ENCODE data around the gene CTDSP2.

The CTDSP2 gene

GRCh38 chr12:57817261-57817989, 29.1 kb downstream of the CTDSP2 start:
- H3K4me3 ChIP-seq (ENCODE audit: low read length), result no peak overlapping the region
- H3K4me1 ChIP-seq (ENCODE audit: control insufficient read depth, insufficient read depth, low read length), result peaks cover 40% of the 10 kb centered on the region
- no peak for DNase-seq (ENCODE audit: low read depth)
- no peaks in the 10 kb centered on the region for H3K9me3 ChIP-seq (ENCODE audit: control insufficient read depth, low read length)
- peaks cover 40% of the 10 kb centered on the region for H3K36me3 ChIP-seq (ENCODE audit: control insufficient read depth, insufficient read depth, low read length, severe bottlenecking)
- H3K27me3 ChIP-seq (replicated peaks; ENCODE audit: control insufficient read depth, insufficient read depth, low read length), result no peaks in the 10 kb centered on the region
- H3K9ac ChIP-seq (ENCODE audit: low read length), result peak overlapping the region; percentile 48

GRCh38 chr12:57816855-57817151, 29.7 kb downstream of the CTDSP2 start:
- Histone ChIP-seq H3K9me3 (ENCODE audit: control insufficient read depth, low read length) (no peaks in the 10 kb centered on the region), H3K9ac (ENCODE audit: low read length) (no peak overlapping the region), H3K4me3 (ENCODE audit: low read length) (no peak overlapping the region), H3K4me1 (ENCODE audit: control insufficient read depth, insufficient read depth, low read length) (peaks cover 40% of the 10 kb centered on the region), H3K36me3 (ENCODE audit: control insufficient read depth, insufficient read depth, low read length, severe bottlenecking) (peaks cover 41% of the 10 kb centered on the region), H3K27me3 (replicated peaks; ENCODE audit: control insufficient read depth, insufficient read depth, low read length) (no peaks in the 10 kb centered on the region)
- DNase-seq (ENCODE audit: low read depth), result no peak

DNA sequence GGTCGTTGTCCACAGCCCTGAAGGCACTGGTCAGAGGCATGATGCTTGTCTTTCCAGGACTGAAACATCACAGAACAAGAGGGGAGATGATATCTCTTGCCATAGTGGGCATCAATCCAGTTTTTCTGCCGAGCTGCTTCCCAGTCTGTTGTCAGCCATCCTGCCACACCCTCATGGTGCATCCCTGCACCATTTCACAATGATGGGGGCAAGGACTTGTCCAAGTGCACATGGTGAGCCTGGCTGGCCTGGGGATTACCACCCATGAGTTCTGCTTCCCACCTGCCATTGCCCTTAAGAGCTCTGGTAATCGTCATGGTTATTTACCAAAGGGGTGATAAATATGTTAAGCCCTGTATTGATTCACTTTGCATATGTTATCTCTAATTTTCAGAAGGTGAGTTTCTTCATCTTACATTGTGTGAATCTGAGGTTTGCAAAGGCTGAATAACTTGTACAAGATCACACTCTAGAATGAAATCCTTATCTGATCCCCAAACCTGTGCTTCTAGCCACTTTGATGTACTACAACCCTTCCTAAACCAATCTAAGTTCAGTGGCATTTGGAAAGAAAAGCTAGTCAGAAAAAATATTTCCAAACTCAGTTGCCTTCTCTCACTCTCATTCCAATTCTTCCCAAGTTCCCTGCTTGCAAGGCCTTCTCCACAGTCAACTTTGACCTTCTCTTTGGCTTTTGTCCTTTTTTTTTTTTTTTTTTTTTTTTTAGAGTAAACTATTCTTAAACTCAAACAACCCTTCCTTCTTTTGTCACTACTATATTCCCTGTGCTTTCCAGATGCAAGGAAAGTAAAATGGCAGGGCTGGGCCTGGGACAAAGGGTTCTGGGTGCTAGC, 30.3 kb downstream of the CTDSP2 start:
- no peak overlapping the region for H3K4me3 ChIP-seq (ENCODE audit: low read length)
- no peaks in the 10 kb centered on the region for H3K9me3 ChIP-seq (ENCODE audit: control insufficient read depth, low read length)
- H3K9ac ChIP-seq (ENCODE audit: low read length), result no peak overlapping the region
- H3K4me1 ChIP-seq (ENCODE audit: control insufficient read depth, insufficient read depth, low read length), result peaks cover 40% of the 10 kb centered on the region
- DNase-seq (ENCODE audit: low read depth), result no peak
- no peaks in the 10 kb centered on the region for H3K27me3 ChIP-seq (replicated peaks; ENCODE audit: control insufficient read depth, insufficient read depth, low read length)
- H3K36me3 ChIP-seq (ENCODE audit: control insufficient read depth, insufficient read depth, low read length, severe bottlenecking), result peaks cover 41% of the 10 kb centered on the region

- H3K9ac ChIP-seq (ENCODE audit: low read length), result no peak overlapping the region
- no peak for DNase-seq (ENCODE audit: low read depth)
- peaks cover 40% of the 10 kb centered on the region for H3K4me1 ChIP-seq (ENCODE audit: control insufficient read depth, insufficient read depth, low read length)
- H3K9me3 ChIP-seq (ENCODE audit: control insufficient read depth, low read length), result no peaks in the 10 kb centered on the region
- no peak overlapping the region for H3K4me3 ChIP-seq (ENCODE audit: low read length)
- H3K36me3 ChIP-seq (ENCODE audit: control insufficient read depth, insufficient read depth, low read length, severe bottlenecking), result peaks cover 42% of the 10 kb centered on the region
- no peaks in the 10 kb centered on the region for H3K27me3 ChIP-seq (replicated peaks; ENCODE audit: control insufficient read depth, insufficient read depth, low read length)
Observed at GRCh38 chr12:57815177-57816000, 31.1 kb downstream of the CTDSP2 start.

- H3K4me3 ChIP-seq (ENCODE audit: low read length), result no peak overlapping the region
- no peaks in the 10 kb centered on the region for H3K9me3 ChIP-seq (ENCODE audit: control insufficient read depth, low read length)
- peaks cover 40% of the 10 kb centered on the region for H3K4me1 ChIP-seq (ENCODE audit: control insufficient read depth, insufficient read depth, low read length)
- DNase-seq (ENCODE audit: low read depth), result no peak
- no peak overlapping the region for H3K9ac ChIP-seq (ENCODE audit: low read length)
- no peaks in the 10 kb centered on the region for H3K27me3 ChIP-seq (replicated peaks; ENCODE audit: control insufficient read depth, insufficient read depth, low read length)
- peaks cover 44% of the 10 kb centered on the region for H3K36me3 ChIP-seq (ENCODE audit: control insufficient read depth, insufficient read depth, low read length, severe bottlenecking)
Observed at GRCh38 chr12:57813971-57814772, 32.4 kb downstream of the CTDSP2 start.

DNA sequence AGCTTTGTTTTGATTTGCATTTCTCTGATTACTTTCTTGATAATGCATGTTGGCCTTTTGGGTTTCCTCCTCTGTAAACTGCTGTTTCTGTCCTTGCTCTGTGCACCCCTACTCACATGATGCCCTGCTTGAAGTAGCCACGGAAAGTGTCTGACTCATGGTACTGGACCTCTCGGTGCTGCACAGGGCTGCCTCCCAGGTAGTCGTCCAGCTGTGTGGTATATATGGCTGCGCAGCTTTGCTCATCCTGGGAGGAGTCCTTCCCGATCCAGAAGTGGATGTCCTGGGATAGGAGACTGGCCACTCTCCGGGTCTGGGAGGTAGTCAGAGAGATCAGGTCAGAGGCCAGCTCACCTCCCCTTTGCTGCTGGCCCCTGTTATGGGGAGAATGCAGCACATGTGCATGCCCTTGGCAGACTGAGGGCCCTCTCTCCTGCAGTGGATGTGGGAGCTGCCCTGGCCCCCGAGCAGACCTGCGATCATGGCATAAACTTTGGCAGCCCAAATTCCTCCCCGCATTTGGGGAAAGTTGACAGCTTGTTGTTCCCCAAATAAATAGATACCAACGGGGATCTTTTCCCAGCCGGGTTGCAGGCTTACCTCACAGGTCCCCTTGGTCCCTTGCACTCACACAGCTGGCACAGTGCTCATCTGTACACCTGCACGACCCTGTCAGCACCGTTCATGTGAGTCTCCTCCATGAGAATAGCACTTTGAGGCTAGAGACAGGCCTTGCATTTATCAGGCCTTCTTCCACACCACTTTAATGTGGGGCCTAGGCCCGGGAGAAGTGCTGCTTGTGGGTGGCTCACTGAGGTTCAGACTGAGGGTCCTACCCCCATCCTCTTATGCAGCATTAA, 33.2 kb downstream of the CTDSP2 start:
- peaks cover 52% of the 10 kb centered on the region for H3K36me3 ChIP-seq (ENCODE audit: control insufficient read depth, insufficient read depth, low read length, severe bottlenecking)
- DNase-seq (ENCODE audit: low read depth), result no peak
- peaks cover 40% of the 10 kb centered on the region for H3K4me1 ChIP-seq (ENCODE audit: control insufficient read depth, insufficient read depth, low read length)
- H3K27me3 ChIP-seq (replicated peaks; ENCODE audit: control insufficient read depth, insufficient read depth, low read length), result no peaks in the 10 kb centered on the region
- H3K9me3 ChIP-seq (ENCODE audit: control insufficient read depth, low read length), result no peaks in the 10 kb centered on the region
- H3K9ac ChIP-seq (ENCODE audit: low read length), result no peak overlapping the region
- no peak overlapping the region for H3K4me3 ChIP-seq (ENCODE audit: low read length)

DNA sequence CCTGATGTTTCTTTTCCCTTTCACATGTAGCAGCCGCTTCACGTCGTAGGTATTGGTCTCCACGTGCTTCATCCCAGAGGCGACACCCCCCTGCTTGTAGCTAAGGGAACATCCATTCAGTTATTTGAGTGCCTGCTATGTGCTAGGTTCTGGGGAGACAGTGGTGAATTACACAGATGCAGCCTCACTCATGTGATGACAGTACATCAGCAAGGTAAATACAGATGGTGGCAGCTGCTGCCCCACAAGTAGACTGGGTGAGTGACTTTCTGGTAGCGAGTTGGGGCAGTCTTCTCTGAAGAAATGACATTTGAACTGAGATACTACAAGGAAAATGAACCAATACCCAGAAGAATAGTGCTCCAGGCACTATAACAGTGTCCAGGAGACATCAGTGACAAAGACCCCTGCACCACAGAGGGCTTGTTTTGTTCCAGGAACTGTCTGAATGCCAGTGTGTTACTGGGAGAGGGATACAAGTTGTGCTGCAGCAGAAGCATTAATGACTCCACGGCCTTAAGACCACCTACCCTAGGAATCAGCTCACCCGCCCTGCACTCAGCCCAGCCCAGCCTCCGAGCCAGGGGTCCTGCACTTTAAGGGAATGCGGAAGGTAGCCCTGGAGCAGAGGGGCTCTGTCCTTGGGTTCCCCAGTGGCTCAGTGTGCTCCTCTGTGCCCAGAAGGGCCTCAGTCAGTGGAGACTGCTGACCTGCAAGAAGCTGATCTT, 35.3 kb downstream of the CTDSP2 start:
- no peak overlapping the region for H3K9ac ChIP-seq (ENCODE audit: low read length)
- H3K9me3 ChIP-seq (ENCODE audit: control insufficient read depth, low read length), result no peaks in the 10 kb centered on the region
- H3K4me1 ChIP-seq (ENCODE audit: control insufficient read depth, insufficient read depth, low read length), result peaks cover 22% of the 10 kb centered on the region
- H3K4me3 ChIP-seq (ENCODE audit: low read length), result no peak overlapping the region
- H3K36me3 ChIP-seq (ENCODE audit: control insufficient read depth, insufficient read depth, low read length, severe bottlenecking), result peaks cover 73% of the 10 kb centered on the region
- no peak for DNase-seq (ENCODE audit: low read depth)
- no peaks in the 10 kb centered on the region for H3K27me3 ChIP-seq (replicated peaks; ENCODE audit: control insufficient read depth, insufficient read depth, low read length)

GRCh38 chr12:57810450-57810849, 36.1 kb downstream of the CTDSP2 start:
- no peaks in the 10 kb centered on the region for H3K27me3 ChIP-seq (replicated peaks; ENCODE audit: control insufficient read depth, insufficient read depth, low read length)
- no peak overlapping the region for H3K9ac ChIP-seq (ENCODE audit: low read length)
- peaks cover 15% of the 10 kb centered on the region for H3K4me1 ChIP-seq (ENCODE audit: control insufficient read depth, insufficient read depth, low read length)
- H3K4me3 ChIP-seq (ENCODE audit: low read length), result no peak overlapping the region
- peaks cover 71% of the 10 kb centered on the region for H3K36me3 ChIP-seq (ENCODE audit: control insufficient read depth, insufficient read depth, low read length, severe bottlenecking)
- H3K9me3 ChIP-seq (ENCODE audit: control insufficient read depth, low read length), result no peaks in the 10 kb centered on the region
- peak; percentile 28 for DNase-seq (ENCODE audit: low read depth)

DNA sequence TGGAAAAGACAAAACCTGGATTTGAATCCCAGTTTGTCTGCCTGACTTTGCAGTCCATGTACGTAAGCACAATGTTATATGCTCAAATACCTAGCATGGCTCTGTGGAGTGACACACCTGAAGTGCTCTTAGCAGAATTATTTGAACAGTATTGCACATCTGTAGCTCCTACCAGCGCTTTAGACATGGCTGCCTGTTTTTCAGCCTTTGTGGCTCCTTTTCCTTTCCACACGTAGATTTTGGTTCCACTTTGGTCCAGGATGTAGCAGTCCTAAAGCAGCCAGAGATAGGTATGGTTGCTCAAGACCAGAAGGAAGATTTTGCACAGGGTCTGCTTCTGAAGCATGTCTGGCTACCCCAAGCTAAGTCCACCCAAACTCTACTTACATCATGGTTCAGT, 37.1 kb downstream of the CTDSP2 start:
- H3K4me3 ChIP-seq (ENCODE audit: low read length), result no peak overlapping the region
- H3K36me3 ChIP-seq (ENCODE audit: control insufficient read depth, insufficient read depth, low read length, severe bottlenecking), result peaks cover 71% of the 10 kb centered on the region
- H3K9ac ChIP-seq (ENCODE audit: low read length), result no peak overlapping the region
- no peaks in the 10 kb centered on the region for H3K27me3 ChIP-seq (replicated peaks; ENCODE audit: control insufficient read depth, insufficient read depth, low read length)
- no peak for DNase-seq (ENCODE audit: low read depth)
- H3K9me3 ChIP-seq (ENCODE audit: control insufficient read depth, low read length), result no peaks in the 10 kb centered on the region
- peaks cover 6% of the 10 kb centered on the region for H3K4me1 ChIP-seq (ENCODE audit: control insufficient read depth, insufficient read depth, low read length)

GRCh38 chr12:57808351-57808750, 38.2 kb downstream of the CTDSP2 start:
- Histone ChIP-seq H3K9me3 (ENCODE audit: control insufficient read depth, low read length) (no peaks in the 10 kb centered on the region), H3K9ac (ENCODE audit: low read length) (no peak overlapping the region), H3K4me3 (ENCODE audit: low read length) (no peak overlapping the region), H3K4me1 (ENCODE audit: control insufficient read depth, insufficient read depth, low read length) (peaks cover 4% of the 10 kb centered on the region), H3K36me3 (ENCODE audit: control insufficient read depth, insufficient read depth, low read length, severe bottlenecking) (peaks cover 79% of the 10 kb centered on the region), H3K27me3 (replicated peaks; ENCODE audit: control insufficient read depth, insufficient read depth, low read length) (no peaks in the 10 kb centered on the region)
- no peak for DNase-seq (ENCODE audit: low read depth)
